NOMO-1 (cell line): Measurements from ENCODE around the gene NSF.

Experiments used
- DNase-seq, 2 experiments: peaks; one replicate each; lab custom pipeline; 2025; ENCODE audit not compliant: unreplicated experiment in 2 of 2; lab: John Stamatoyannopoulos, UW

The NSF gene

GRCh38 chr17:46795379-46795952, 205.0 kb downstream of the NSF start:
- DNase-seq, result no peak

- DNase-seq, result no peak
Observed at GRCh38 chr17:46796084-46796483, 205.6 kb downstream of the NSF start.

DNA sequence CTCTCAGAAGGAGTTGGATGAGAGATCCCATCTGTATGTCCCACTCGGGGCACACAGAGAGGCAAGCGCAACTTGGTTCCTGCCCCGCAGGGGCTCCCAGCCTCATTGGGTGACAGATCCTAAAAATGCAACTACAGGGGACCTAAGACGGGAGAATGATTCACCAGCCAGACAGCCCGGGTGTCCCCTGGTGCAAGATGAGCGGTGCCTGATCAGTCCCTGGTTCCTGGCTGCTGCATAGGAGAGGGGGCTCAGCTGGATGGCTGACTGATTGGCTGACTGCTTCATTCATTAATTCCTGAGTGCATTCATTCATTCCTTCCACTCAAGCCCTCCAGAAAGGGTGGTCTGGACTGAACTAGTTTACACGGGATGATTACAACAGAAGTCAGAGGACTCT, 206.1 kb downstream of the NSF start:
- DNase-seq, result no peak

DNA sequence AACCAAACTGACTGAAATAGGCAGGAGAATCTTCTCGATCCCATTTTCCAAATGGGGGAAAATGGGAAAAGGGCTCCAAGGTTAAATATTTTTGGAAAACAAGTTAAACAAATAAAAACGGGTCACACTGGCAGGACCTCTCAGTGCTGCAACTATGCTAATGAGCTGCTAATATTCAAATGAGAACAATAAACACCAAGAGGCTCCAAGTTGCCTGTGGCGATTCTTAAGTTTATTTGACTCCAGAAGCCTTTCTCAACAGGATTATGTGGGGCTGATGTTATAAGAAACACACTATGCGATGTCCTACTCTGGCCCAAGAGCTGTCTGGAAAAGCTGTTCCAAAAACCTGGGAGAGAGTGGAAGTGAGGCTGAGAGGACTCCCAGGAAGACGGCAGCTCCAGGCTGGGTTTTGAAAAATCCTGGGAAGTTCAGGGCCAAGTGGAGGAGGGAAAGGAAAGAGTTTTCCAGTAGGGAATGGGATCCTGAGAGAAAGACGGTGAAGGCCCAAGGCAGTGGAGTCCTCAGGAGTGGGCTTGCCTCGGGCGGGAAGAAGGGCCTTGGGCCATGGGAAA, 206.6 kb downstream of the NSF start:
- no peak for DNase-seq

- DNase-seq, result no peak
Observed at GRCh38 chr17:46800573-46800972, 210.1 kb downstream of the NSF start.

GRCh38 chr17:46802800-46803199, 212.3 kb downstream of the NSF start:
- DNase-seq, result no peak

- no peak for DNase-seq
Observed at GRCh38 chr17:46803544-46803943, 213.1 kb downstream of the NSF start.

GRCh38 chr17:46805771-46806170, 215.3 kb downstream of the NSF start:
- DNase-seq, result no peak
